ENCODE data around the gene SDF2L1.
A peak's percentile ranks its signal among the peaks of the same experiment; 100 is the strongest.

Gene SDF2L1

DNA sequence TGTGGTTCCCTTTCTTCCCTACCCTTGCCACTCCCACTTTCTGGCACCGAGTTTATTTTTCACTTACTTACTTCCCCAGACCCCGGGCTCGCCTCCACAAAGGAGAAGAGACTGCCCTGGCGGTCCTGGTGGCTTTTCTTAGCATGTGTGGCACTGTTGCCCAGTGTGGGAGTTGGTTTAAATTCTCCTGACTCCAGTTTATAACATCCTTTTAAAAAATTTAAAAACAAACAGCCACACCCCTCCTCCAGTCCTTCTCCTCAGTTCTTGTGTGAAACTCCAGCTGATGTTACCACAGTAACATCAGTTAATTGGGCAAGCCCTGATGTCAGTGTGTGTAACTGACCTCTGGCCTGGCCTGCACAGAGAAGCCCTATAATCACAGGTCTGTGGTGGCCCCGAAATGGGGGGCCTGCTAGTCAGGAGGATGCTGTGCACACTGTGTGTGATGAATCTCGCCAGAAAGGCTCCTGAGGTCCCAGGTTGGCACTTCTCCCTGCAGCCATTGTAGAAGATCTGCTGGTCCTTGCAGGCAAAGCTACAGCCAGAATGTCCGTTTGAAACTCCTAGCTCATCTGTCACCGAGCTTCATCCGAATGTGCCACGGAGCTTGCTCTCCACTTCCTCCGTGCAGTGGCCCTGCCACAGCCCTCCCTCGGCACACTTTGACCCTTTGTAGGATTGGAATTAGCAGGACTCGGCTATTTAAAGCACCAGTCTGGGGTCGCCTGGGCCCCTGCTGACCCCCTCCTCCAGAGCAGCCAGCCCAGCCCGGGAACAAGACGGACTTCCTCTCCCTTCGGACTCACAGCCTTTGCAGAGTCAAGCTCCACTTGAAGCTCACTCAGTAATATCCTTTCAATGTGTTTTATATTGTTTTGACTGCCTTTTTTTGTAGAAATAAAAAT lies 19.8 kb upstream of the SDF2L1 start:
- DNase-seq (ENCODE audit: low spot score), result no peak

DNA sequence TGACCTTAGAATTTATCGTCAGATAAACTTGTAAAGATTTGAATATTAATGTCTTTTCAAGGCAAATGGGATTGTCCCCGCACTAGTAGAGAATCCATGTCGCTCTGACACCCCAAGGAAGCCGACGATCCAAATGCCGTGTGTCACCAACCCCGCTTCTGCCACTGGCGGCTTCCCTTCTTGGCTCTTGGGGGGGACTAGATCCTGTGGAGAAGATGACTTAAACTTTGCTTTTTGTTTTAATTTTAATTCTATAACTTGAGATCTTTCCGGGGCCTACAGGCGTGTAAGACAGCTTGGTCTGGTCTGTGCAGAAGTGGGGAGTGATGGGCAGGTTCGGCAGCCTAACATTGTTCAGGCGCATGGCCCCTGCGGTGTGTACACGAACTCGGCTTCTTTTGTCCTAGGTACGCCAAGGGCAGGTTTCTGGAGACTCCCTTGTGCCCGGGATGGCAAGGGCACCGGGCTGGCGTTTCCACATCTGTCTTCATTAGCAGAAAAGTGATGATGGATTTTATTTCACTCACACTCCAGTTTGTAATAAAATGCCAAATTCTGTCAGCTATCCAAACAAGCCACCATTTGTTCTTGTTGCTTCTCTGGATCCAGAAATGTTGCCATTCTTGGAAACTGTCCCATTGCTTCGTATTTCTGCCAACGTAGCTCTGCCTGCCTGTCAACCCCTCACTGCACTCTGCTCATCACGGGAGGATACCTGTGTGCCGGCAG lies 19.0 kb upstream of the SDF2L1 start:
- DNase-seq (ENCODE audit: low spot score), result peak; percentile 50

DNA sequence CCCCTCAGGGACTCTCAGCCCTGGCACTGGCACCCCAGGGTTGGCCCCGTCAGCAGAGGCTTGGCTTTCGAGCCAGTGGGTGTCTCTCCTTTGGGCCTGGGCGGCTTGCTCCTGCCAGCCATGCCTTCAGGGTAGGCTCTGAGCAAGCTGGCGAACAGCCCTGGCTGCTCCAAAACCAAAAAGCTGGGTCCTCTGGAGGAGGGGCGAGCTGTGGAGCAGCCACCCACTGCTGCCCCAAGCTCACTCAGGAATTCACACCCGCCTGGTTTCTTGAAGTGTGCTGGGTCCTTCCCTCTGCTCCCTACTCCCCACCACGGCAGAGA lies 18.5 kb upstream of the SDF2L1 start:
- no peak for DNase-seq (ENCODE audit: low spot score)

DNA sequence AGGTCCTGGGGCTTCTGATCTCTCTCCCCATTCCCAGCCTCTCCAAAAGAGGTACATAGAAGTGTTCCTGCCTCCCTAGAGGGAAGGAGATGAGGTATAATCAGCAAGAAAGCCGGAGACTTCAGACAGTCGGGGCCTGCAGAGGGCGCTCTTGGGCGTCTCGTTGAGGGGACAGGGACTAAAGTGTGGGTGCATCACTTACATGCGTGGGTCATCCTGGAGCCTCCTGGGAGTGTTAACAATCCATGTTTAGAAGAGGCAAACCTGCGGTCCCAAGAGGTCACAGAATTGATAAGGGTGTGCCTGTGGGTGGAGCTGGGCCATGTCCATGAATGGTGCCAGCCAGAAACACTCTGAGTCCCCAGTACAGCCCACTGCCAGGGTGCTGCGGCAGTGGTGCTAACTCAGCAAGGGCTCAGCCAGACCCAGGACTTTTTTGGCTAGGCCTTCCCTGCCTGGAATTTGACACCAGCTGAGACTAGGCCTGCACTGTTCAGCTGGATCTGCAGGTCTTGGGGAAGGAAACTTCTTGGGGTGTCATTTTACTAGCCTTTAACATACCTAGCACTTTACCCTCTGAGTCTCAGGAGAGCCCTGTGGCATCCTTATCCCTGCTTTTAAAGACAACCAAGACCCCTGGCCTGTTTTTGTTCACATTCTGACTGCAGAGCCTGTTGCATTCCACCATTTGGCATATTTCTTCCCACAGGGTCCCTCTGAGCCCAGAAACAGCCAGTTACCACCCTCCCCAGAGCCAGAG lies 17.8 kb upstream of the SDF2L1 start:
- DNase-seq (ENCODE audit: low spot score), result no peak

DNA sequence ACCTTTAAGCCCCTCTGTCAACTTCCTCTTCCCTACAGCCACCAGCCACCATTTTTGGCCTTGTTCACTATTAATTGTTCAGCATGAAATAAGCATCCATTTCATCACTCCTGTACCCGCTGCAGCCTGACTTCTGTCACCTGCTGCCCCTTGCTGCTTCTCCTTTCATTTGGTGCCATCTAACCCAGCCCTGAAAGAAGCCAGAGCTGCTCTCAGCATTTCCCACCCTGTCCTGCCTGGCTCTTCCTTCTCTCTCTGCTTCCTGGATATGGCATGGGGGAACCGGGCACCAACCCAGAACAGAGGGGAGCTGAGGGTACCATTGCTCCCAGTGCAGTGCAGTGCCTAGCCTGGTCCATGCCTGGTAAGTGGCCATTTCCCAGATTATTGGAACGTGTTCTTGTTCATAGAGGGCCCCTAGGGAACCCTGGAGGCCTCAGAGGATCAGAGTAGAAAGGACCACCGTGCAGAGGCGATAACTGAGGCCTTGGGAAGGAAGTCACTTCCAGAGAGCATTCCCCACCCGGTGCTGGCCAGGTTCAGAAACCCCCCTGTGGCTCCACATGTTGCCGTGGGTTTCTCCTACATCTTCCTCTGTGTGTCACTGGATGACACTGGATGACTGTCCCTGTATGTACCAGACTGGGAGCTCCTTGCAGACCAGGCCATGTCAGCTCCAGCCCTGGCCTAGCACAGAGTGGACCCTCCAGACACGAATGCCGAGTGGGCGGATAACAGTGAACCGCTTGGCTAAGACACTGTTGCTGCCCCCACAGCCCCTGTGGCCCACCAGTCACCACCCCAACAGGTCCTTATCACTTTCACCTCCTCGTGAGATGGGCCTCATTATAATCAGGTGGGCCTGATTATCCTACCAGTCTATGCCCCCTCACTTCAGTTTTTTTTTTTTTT lies 17.0 kb upstream of the SDF2L1 start:
- no peak for DNase-seq (ENCODE audit: low spot score)

DNA sequence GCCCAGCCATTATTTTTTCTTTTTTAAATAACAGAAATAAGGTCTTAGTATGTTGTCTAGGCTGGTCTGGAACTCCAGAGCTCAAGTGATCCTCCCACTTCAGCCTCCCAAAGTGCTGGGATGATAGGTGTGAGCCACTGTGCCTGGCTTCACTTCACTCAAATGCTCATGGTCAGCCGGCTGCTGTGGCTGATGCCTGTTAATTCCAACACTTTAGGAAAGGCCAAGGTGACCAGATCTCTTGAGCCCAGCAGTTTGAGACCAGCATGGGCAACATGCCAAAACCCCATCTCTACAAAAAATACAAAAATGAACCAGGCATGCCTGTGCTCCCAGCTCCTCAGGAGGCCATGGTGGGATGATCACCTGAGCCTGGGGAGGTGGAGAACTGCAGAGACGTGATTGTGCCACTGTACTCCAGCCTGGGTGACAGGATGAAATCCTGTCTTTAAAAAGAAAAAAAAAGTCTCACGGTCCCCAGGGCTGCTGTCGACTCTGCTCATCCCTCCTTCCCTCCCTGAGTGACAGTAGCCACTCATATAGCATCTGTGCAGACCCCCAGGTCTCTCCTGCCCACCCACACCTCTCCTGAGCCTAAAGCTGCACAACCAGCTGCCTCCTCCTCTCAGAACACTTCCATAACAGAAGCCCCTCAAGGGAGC lies 15.9 kb upstream of the SDF2L1 start:
- no peak for DNase-seq (ENCODE audit: low spot score)

DNA sequence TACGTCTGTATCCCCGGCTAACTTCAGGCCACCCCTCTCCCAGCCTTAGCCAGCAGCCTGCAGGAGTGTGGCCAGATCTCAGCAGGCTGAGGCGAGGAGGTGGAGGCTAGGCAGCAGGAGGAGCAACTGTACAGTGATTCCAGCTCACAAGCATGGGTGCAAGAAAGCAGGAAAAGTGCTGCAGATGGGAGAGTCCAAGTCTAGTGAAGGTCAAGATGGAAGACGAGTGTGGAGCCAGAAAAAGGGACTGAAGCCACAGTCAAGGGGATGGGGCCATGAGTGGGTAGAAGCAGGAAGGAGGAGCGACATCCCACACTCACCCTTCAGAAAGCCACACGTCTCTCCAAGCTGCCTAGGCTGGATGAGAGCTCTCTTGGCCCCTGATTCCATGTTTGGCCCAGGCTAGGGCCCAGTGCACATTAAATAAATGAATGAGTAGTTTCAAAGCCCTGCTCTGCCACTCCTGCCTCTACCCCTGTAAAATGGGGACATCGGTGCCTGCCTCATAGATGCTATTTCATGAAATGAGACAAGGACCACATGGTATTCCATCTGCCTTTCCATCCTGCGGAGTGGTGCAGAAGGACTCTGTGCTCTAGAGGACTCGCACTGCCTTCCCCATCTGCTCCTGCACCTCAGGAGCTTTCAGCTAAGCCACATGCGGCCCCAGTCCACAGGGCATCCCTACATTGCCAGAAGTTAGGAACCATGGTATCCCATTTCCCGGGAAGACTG lies 15.2 kb upstream of the SDF2L1 start:
- DNase-seq (ENCODE audit: low spot score), result no peak

DNA sequence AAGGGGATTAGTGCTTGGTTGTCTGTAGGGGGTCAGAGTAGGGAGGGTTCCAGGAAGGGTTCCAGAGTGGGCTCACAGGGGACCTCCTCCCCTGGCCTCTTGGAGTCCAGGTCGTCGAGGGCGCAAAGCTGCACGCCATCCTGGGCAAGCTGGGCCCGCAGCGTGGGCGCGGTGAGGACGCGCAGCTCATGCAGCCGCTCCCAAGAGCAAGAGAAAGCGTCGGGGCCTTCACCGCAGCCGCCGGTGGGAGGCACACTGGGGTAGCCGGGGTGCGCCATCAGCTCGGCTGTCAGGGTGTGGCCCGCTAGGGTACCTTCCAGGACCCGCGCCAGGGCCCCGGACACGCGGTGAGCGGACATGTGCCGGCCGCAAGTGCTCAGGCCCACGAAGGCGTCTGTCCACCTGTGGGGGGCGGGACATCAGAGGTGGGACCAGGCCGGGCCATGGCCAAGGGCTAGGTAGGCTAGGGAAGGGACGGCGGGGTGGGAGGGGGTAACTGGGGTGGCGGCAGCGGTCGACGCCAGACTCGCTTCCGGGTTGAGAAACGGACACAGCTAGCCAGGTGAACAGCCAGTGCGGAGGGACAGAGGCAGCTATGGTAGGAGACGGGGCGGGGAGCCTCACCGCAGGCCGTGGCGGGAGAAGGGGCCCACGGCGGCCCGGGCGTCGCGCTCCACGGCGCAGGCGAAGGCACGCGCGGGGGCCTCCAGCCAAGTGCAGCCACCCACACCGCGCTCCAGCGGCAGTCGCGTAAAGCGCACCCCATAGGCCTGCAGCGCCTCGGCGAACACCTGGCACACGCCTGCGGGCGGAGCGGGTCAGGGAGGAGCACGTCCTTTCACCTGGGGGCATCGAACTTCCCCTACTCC lies 13.5 kb upstream of the SDF2L1 start:
- no peak for DNase-seq (ENCODE audit: low spot score)

- peak; percentile 84 for DNase-seq (ENCODE audit: low spot score)
Measured at GRCh38 chr22:21629255-21630149, 12.6 kb upstream of the SDF2L1 start, which contains the start of gene YDJC. TSS of gene YDJC (minus strand) at chr22:21630022. CDS start at chr22:21630014, 8 bp downstream.

GRCh38 chr22:21631025-21631424 lies 11.1 kb upstream of the SDF2L1 start:
- no peak for DNase-seq (ENCODE audit: low spot score)

GRCh38 chr22:21632237-21632895 lies 9.7 kb upstream of the SDF2L1 start, which contains the start of gene CCDC116:
TSS of gene CCDC116 (plus strand) at chr22:21632760. CDS start at chr22:21633182, 422 bp downstream.
- no peak for DNase-seq (ENCODE audit: low spot score)

- DNase-seq (ENCODE audit: low spot score), result no peak
Measured at GRCh38 chr22:21632931-21633330, 9.2 kb upstream of the SDF2L1 start.

GRCh38 chr22:21633481-21633880 lies 8.6 kb upstream of the SDF2L1 start:
- DNase-seq (ENCODE audit: low spot score), result no peak

GRCh38 chr22:21634081-21634480 lies 8.0 kb upstream of the SDF2L1 start:
- DNase-seq (ENCODE audit: low spot score), result no peak

- no peak for DNase-seq (ENCODE audit: low spot score)
Measured at GRCh38 chr22:21634844-21635243, 7.3 kb upstream of the SDF2L1 start.

- no peak for DNase-seq (ENCODE audit: low spot score)
Measured at GRCh38 chr22:21635771-21636510, 6.2 kb upstream of the SDF2L1 start.

Data from putamen (tissue), 1 donor.